Activated CD4-positive, alpha-beta T cell treated with anti-CD3 and anti-CD28 coated beads for 24 hours (primary cell): ENCODE measurements around the gene FOXS1.

Source experiments
- DNase-seq, 2 donors: peaks; one replicate each; pipeline ENCODE4 v3.0.0-alpha.2; 2020; ENCODE audit warnings: low read depth in 2 of 2

FOXS1 gene

DNA sequence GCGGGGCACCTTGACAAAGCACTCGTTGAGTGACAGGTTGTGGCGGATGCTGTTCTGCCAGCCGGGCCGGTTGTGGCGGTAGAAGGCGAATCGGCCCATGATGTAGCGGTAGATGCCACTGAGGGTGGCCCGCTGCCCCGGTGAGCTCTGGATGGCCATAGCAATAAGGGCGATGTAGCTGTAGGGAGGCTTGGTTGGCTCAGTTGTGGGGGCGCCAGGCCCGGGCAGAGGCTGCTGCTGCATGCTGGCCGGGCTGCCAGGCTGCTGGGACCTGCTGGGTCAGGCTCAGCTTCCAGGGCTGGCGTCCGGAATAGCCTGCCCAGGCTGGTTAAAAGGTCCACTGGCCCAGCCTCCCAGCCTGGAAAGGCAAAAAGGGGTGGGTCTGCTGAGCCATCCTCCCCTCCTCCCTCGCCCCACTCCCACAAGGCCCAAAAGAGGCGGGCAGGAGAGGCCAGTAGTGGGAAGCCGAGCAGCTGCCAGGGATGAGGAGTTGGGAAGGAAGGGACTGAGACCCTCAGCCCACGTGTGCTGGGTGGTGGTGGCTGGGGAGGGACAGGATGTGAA lies at the start of gene FOXS1:
FOXS1 (minus strand) TSS at position 305 of the 564 bp plus-strand sequence; CDS start at position 243, 62 bp downstream.
- no peak for DNase-seq

DNA sequence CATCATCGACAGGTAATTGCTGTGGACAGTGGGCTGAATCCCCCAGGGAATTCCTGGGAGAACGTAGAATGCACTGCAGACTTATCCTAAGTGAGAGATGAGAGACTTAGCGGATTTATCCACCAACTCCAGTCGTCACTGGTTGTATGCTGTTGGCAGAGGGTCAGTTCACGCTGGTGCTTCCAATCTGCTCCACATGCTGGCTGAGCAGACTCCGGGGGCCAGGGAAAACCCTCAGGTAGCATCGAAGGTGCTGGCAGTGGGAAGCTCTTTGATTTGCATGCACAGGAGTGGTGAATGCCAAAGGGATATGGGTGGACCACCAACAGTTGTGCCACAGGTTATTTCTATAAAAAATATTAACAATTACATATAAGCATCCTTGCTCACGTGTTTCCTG lies 45.2 kb upstream of the FOXS1 start:
- DNase-seq = no peak

DNA sequence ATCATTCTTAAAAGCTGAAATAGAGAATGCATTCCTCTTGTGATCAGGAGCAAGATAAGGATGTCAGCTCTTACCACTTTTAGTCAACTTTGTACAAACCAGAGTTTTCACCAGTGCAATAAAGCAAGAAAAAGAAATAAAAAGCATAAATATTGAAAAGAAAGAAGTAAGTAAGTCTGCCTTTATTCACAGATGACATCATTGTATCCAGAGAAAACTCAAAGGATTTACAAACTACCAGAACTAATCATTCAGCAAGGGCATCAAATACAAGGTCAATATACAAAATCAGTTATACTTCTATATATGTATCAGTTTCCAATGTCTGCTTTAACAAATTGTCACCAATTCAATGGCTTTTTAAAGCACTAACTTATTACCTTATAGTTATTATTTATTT lies 38.4 kb upstream of the FOXS1 start:
- DNase-seq = no peak

DNA sequence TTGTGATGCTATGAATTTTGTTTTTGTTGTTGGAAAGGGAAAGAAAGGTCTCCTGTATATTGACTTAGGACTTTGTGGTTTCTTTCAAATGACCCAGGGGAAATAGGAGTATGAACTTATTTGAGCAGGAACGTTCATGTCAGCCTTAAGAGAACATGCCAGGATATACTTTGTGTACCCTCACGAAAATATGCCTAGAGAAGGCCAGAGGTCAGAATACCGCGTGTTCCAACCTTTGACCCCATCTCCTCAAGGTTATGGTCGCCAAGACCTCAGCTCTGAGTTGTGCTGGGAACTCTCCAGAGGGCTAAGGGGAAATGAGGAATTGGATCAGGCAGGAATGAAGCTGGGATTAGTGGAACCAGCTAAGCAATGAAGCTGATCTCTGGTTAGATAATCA lies 36.5 kb upstream of the FOXS1 start:
- DNase-seq = no peak

DNA sequence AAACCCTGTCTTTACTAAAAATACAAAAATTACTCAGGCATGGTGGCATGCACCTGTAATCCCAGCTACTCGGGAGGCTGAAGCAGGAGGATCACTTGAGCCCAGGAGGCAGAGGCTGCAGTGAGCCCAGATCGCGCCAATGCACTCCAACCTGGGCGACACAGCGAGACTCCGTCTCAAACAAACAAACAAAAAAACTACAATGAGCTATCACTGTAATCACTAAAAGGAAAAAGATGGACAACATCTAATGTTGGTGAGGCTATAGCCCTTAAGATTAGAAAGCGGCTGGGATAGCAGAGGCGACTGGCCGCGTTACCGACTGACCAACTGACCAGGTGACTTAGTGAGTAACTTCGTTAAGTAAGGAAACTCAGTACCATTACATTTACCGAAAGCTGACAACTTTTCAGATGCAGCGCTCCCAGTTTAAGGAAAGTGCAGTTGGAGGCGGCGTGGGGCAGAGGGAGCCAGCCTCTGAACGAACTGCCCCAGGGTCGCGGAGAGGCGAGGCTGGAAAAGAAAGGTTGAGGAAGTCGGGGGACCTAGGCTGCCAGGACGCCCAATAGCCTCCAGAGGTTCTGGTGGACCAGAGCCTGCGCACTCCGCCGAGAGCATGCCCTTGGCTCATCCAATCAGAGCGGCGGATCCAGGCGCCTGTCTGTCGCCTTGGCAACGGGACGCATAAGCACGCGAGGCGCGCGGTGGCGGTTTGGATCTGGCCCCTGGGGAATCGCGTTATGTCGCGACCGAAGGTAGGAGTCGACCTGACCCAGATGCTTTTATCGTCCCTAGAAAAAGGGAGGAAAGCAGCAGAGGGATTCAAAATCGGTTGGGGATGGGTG lies 34.0 kb upstream of the FOXS1 start:
- peak; percentile 67 to 80 for DNase-seq

DNA sequence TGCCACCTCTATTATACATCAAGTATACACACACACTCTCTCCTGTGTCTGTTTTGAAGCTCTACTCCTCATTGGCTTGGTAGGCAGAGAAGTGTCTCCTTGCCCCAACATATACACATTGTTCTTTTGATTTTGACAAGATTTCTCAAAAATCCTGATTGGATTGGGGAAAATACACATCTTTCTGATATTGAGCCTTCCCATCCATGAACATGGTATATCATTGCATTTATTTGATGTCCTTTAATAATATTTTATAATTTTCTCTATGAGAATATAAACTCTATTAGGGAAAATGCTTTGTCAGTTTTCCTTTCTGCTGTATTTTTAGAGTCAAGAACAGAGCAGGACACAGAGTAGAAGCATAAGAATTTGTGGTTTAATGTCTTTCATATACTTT lies 32.3 kb upstream of the FOXS1 start:
- no peak for DNase-seq

DNA sequence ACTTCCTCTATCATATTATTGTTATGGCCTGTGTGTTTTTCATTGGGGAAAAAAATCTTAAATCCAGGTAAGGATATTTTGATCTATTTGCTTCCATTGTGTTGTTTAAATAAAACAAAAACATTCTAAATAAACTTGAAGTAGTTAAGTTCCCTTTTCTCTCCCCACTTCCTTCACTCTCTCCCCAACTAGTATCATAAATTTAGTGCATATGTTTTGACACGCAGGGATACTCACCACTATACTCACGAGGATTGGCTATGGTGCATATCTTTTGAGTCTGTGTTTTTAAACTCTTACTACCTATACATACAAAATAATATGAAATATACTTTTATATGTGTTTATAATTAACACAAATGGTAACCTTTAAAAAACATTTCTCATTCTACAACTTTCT lies 30.3 kb upstream of the FOXS1 start:
- no peak for DNase-seq

DNA sequence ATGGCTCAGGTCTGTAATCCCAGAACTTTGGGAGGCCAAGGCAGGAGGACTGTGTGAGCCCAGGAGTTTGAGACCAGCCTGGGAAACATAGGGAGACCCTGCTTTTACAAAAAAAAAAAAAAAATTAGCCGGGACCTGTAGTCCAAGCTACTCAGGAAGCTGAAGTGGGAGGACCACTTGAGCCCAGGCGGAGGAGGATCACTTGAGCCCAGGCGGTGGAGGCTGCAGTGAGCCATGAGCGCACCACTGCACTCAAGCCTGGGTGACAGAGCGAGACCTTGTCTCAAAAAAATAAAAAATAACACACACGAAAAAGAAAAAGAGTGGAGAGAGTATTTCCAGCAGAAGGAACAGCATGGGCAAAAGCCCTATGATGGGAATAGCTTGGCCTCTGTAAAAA lies 27.0 kb upstream of the FOXS1 start:
- no peak for DNase-seq

DNA sequence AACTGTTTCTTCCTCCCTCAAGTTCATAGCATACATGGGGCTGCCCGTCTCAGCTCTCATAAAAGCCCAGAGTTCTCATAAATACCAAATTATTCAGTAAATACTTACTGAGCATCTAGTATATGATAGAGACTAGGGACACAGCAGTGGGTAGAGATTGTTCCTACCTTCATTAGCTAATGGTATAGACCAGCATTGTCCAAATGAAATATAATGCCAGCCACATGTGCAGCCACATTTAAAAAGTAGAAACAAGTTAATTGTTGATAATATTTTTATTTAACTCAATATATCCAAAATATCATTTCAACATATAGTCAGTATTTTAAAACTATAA lies 26.2 kb upstream of the FOXS1 start:
- no peak for DNase-seq

DNA sequence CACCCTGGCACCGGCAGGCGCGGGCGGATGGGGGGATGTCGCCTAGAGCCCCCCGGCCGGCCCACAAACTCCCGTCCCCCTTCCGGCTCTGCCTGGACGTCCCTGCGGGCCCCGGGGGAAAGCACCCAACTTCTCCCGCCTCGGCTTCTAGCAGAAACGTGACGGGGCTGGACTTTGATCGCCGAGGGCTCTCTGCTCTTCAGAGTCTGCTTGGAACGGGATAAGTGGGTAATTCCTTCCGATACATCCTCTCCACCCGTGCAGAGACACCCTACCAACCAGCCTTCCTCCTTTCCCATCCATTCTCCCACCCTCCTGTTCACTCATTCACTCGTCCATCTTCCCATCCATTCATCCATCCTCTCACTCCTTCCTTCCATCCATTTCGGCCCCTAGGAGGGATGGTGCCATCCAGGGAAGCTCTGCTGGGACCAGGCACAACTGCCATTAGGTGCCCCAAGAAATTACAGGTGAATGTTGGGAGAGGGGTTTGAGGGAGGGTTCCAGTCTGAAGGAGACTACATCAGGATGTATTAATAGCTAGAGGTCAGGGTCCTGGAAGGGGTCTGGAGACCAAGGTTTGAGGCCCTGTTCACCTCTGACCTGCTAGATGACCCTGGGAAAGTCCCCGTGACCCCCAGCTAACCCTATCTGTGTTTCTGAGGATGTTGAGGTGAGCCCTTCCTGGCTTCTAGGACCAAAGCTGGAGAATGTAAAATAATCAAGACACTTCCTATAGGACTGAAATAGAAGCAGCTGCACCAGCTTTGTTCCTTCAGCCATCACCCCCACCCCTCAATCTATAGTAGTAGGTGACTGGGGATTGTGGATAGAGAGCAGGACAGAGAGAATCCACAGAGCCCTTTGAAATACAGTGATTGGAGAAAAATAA lies 25.6 kb upstream of the FOXS1 start:
- no peak for DNase-seq

DNA sequence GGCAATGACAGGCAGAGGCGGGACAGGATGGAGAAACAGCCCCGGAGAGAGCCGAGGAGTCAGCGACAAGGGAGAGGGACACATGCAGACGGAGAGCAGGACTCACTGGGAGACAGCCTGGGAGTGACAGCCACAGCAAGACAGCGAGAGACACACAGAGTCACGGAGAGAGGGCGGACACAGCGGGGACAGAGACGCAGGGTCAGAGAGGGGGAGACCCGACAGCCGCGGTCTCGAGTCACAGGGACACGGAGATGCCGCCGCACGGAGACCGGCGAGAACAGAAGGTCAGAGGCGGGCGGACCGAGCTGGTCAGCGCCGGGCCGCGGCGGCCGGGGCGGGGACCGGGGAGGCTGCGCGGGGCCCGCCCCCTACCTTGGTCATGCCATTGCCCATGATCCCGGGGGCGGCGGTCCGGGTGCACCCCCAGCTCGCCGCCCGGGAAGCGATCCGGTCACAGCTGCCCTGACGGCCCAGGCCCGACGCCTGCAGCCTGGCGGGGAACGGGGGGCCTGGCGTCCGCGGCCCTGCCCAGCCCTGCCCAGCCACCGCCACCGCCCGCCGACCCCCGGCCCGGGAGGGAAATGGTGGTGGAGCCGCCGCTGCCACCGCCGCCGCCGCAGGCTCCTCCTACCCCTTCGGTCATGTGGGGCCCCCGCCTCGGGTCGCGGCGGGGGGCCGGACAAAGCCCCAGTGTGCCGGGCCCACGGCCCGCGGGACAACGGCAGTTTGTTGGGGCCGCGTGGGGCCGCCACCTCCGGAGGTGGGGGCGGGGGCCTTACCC lies 24.7 kb upstream of the FOXS1 start, which contains the start of the genes DUSP15 and TTLL9:
DUSP15 (minus strand) TSS at position 586 of the 784 bp plus-strand sequence; CDS start at position 396, 190 bp downstream.
TTLL9 (plus strand) TSS at position 693 of the 784 bp plus-strand sequence. CDS start 493 bp downstream, outside the sequence.
- DNase-seq = no peak

DNA sequence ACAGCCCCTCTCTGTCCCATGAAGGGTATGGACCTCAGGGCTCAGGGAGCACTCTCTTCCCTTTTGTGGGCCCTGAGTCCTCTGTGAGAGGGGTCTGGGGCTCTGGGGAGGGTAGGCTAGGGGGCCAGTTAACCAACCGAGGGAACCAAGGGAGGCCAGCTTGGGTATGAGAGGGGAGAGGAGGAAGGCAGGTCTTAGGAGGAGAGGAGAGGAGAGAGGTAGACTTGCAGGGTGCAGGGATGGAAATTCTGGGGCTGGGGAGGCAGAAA lies 24.2 kb upstream of the FOXS1 start:
- no peak for DNase-seq

DNA sequence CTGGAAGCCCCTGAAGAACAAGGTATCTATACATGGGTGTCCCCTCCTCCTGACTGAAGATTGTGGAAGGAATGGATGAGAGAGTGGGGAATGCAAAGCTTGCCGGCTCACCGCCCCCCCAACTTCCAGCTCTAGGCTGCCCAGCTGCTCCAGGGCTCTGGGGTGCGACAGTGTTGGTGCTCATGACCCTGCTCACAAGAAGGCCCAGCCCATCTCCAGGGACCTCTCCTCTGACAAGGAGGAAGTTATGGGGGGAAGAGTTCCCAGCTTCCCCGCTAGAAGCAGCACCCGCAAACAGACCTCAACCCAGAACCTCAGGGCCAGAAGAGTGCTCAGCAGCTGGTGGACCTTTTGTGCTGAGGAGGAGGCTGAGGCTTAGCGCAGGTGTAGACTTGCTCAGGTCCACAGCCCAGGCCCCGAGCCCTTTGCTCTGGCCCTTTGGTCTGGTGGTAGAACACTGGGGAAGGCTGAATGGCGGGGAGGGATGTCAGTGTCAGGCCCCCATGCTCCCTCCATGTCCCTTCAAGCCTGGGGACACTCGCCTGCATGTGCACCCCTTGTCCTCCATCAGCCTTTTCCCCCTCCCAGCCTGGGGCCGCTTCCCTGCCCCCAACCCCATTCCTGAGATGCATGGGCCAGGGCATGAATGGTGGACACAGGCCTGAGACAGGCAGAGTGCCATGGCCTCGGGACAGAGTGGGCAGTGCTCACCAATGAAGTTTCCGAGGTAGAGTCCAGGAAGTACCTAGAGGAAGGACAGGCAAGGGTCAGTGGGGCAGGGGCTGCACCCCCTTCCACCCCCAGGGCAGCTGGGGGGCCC lies 23.7 kb upstream of the FOXS1 start:
- DNase-seq = no peak

DNA sequence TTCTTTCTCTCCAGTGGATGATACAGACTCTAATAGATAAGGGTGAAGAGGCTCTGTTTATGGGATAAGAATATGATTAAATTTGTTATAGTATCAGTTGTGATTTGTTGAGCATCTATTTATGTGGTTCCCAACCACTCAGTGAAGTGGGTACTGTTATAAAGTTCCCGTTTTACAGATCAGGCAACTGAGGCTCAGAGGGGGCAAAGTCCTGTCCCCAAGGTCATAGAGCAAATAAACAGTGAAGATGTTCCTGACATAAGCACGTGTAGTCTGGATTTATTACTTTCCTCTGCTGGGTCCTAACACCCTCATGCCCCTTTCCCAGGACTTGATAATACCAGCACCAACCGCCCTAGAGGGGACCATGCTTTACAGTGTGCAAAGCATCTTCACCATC lies 20.8 kb upstream of the FOXS1 start:
- no peak for DNase-seq

DNA sequence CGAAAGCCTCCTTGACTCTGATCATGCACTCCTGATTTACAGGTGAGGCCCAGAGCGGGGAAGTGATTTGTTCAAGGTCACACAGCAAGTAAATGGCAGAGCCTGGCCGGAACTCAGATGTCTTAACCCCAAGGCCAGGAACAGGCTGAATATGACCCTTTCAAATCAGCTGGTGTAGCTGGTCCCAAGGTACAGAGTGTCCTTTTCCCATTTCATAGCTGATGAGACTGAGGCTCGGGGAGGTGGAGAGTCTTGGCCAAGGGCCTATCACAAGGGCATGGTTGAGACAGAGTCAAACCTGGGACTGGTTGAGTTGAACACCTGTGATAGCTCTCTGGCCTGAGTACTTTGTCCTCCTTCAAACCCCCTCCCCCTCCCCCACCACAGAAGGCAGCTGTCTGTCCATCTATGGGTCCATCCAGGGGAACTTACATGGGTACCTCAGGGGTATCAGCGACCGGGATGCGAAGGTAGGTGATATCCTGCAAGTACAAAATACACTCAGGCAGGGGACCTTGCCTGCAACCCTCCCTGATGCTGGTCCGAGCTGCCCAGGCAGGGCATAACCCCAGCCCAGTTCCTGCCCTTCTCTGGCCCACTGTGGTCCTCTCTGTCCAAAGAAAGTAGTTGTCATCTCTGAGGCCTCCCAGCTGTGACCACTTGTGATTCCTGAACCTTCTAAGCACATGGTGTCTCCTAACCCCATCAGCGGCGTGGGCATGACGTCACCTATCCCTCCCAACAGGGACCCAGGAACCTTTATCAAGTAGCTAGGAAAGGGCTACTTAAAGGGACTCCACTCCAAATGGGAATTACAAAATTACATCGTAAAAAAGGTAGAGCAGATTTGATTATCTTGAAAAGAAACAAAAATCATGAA lies 19.4 kb upstream of the FOXS1 start:
- DNase-seq = no peak

DNA sequence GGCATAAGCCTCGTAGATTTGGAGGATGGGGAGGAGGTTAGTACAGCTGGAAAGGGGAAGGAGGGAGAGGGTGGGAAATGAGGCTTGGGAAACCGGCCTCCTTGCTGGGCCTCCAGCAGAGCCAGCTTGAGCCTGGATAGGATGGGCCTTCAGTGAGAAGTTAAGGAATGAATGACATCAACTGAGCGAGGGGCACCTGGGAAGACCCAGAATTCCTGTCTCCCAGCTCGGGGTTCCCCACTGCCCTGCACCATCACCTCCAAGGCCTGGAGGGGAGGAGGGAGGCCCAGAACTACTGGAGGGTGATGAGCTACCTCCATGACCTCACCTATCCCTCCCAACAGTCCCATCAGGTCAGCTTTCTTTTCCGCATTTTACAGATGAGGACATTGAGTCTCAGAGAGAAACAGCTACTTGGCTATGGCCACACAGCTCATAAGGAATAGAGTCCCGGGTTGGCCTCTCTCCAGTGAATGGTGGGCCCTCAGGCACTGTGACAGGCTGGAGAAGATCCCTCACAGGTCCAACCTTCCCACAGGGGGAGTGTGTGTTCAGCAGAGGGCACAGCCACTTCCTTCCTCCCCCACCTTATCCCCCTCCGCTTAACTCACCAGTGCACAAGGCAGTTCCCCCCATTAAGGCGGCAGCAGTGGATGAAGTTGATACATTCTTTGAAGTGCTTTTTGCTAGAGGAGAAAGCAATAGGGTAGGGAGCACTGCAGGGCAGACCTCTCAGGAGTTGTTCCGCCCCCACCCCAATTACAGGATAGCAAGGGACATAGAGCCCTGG lies 18.1 kb upstream of the FOXS1 start:
- no peak for DNase-seq

DNA sequence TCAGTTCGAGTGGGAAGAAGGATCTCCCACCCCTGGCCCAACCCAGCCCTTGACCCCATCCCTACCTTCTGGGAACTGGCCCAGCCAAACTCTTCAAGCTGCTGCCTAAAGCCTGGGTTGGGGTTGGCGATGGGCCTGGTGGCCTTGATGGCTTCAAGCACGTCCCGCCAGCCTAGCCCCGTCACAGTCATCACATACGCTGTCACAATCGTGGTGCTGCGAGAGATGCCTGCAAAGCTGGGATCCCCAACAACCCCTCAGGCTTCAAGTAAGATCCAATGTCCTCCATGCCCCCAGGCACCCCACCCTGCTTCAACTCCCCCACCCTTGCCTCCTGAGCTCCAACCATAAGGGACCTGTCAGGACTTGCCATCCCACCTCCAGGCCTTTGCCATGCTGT lies 17.1 kb upstream of the FOXS1 start:
- no peak for DNase-seq

DNA sequence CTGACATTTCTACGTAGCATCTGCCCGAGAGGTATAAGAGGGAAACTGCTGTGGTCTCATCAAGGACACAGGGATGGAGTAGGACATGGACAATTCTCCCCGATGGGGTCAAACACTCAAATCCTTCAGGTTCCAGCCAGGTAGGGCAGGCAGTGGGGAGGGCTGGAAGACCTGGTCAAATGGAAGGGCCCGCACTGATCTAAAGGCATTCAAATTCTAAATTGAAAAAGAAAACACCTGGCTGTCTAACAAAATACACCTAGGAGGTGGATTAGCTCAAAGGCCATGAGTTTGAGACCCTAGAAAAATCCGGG lies 16.7 kb upstream of the FOXS1 start:
- no peak for DNase-seq

DNA sequence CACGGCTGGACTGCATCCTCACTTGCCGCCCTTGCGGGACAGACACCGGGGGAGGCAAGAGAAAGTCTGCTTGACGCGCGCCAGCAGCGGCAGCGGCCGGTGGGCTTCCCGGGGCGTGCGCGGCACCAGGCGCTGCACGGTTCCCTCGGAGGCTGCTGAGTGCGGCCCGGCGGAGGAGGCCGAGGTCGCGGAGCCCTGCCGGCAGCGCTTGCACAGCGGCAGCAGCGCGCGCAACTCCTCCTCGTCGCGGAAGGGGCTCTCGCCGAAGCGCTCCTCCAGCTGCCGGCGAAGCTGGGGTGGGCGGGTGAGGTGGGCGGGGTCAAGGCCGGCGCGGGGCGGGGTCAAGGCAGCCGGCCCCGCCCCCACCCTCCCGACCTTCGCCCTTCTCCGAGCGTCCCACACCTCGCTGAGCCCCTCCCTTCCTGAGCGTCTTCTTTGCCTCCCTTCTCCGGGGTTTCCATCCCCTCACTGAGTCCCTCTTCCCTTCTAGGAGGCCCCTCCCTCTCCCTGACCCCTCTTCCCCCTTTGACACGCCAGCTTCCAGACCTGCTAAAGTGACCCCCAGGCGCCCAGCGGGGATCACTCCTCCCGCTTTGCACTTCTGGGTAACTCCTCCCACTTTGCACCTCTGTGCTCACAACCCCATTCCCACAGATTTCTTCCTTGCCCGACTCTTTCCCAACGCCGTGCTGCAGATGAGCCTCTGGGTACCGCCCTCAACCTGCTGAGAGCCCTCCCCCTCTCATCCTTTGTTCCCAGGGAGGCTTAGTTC lies 16.2 kb upstream of the FOXS1 start:
- peak; percentile 47 to 51 for DNase-seq
